ENCODE data around the gene KLHDC8A. TPM values are rescaled to one million over a fixed set of nuclear protein-coding genes. Genes with fewer than 3 reads are reported as not detected.

The KLHDC8A gene
- total and polyA plus RNA-seq, 2 donors (not counting 1 experiment from before 2014, with no cell fraction given), result not detected

DNA sequence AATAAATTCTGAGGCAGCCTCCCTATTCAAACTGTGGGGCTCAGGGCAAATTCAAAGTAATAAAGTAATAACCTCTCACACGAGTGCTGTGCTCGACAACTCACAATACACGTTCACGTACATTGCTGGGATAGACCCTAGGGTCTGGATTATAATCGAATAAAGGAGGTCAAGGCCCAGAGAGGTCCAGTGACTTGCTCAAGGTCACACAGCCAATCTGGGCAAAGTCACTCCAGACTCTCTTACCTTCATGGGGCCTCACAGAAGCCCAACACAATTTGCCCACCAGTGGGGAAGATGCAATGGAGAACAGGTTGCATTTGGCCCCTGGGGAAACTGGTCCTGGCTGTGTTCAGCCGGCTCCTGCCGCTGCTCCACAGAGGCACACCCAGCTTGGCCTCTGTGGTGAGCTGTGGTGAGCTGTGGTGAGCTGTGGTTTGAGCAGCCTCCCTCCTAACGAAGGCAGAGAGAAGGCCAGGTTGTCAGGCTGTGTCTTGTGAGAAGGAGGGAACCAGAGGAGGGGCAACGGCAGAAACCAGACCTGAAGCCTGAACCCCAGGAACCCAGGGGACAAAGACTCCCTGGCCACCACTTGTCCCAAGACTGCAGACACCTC lies 70.3 kb downstream of the KLHDC8A start:
- H3K4me3 ChIP-seq (replicated peaks in 1 of 4; ENCODE audit: control extremely low read depth in 1 of 4, insufficient read depth in 1 of 4, low read depth in 3 of 4, low read length in 4 of 4), result no peak overlapping the region
- no peaks in the 10 kb centered on the region for H3K79me2 ChIP-seq (ENCODE audit: control insufficient read depth, insufficient read depth, low read length)
- no peaks in the 10 kb centered on the region for H3K9me3 ChIP-seq (ENCODE audit: control insufficient read depth, insufficient read depth, low read depth, low read length)
- DNase-seq (ENCODE audit: low read depth in 2 of 2), result peak; percentile 57 to 86
- no peak overlapping the region for H3K27ac ChIP-seq (ENCODE audit: insufficient read depth, low read length)
- peaks cover 38% of the 10 kb centered on the region for H3K4me1 ChIP-seq (ENCODE audit: control insufficient read depth, extremely low read depth, insufficient read depth, low read length)
- H3K4me2 ChIP-seq (ENCODE audit: extremely low read depth, insufficient read depth, low read length), result no peak overlapping the region
- no peak for TF ChIP-seq EZH2 (IDR thresholded peaks at IDR 0.05; ENCODE audit: low read length, missing control alignments)
- TF ChIP-seq, protein P1, sequence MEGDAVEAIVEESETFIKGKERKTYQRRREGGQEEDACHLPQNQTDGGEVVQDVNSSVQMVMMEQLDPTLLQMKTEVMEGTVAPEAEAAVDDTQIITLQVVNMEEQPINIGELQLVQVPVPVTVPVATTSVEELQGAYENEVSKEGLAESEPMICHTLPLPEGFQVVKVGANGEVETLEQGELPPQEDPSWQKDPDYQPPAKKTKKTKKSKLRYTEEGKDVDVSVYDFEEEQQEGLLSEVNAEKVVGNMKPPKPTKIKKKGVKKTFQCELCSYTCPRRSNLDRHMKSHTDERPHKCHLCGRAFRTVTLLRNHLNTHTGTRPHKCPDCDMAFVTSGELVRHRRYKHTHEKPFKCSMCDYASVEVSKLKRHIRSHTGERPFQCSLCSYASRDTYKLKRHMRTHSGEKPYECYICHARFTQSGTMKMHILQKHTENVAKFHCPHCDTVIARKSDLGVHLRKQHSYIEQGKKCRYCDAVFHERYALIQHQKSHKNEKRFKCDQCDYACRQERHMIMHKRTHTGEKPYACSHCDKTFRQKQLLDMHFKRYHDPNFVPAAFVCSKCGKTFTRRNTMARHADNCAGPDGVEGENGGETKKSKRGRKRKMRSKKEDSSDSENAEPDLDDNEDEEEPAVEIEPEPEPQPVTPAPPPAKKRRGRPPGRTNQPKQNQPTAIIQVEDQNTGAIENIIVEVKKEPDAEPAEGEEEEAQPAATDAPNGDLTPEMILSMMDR (conservative IDR thresholded peaks at IDR 0.05 in 1 of 2, IDR thresholded peaks at IDR 0.05 in 1 of 2; ENCODE audit: low read depth in 1 of 2, low read length in 2 of 2), result no peak
- H4K20me1 ChIP-seq (ENCODE audit: control insufficient read depth, extremely low read depth, insufficient read depth, low read length), result no peaks in the 10 kb centered on the region
- H3K36me3 ChIP-seq (ENCODE audit: control insufficient read depth, insufficient read depth, low read length), result no peaks in the 10 kb centered on the region
- no peak overlapping the region for H3K9ac ChIP-seq (ENCODE audit: insufficient read depth, low read length)
- H3K27me3 ChIP-seq (ENCODE audit: control insufficient read depth, insufficient read depth, low read length), result no peaks in the 10 kb centered on the region
- H2AFZ ChIP-seq (ENCODE audit: low read length), result no peak overlapping the region

Other genes with a start within 250 kb of the KLHDC8A start
- 19.8 and 22.1 TPM in 2 replicates for gene RBBP5, start 234.9 kb downstream of the KLHDC8A start, total RNA-seq
- gene RBBP5, start 234.9 kb downstream of the KLHDC8A start, polyA plus RNA-seq, result 16.4 and 19.9 TPM in 2 replicates
- gene DSTYK, start 145.2 kb downstream of the KLHDC8A start, total RNA-seq, result 24.9 and 42.6 TPM in 2 replicates
- gene DSTYK, start 145.2 kb downstream of the KLHDC8A start, polyA plus RNA-seq, result 20.6 and 24.5 TPM in 2 replicates
- gene TMCC2, start 129.0 kb downstream of the KLHDC8A start, total RNA-seq, result 4.1 and 6.9 TPM in 2 replicates
- gene TMCC2, start 129.0 kb downstream of the KLHDC8A start, polyA plus RNA-seq, result 2.3 and 2.5 TPM in 2 replicates
- gene NUAK2, start 35.2 kb downstream of the KLHDC8A start, total RNA-seq, result 1.0 and 1.7 TPM in 2 replicates
- gene NUAK2, start 35.2 kb downstream of the KLHDC8A start, polyA plus RNA-seq, result 2.0 and 4.9 TPM in 2 replicates
- gene LEMD1, start 65.1 kb upstream of the KLHDC8A start, total RNA-seq, result not detected in 2 replicates
- not detected in 2 replicates for gene LEMD1, start 65.1 kb upstream of the KLHDC8A start, polyA plus RNA-seq
- not detected in 2 replicates for gene BLACAT1, start 99.1 kb upstream of the KLHDC8A start, total RNA-seq
- not detected in 2 replicates for gene BLACAT1, start 99.1 kb upstream of the KLHDC8A start, polyA plus RNA-seq
- 0.33 and 1.5 TPM in 2 replicates for gene CDK18, start 147.7 kb upstream of the KLHDC8A start, total RNA-seq
- gene CDK18, start 147.7 kb upstream of the KLHDC8A start, polyA plus RNA-seq, result 0.12 and 2.1 TPM in 2 replicates